DND-41 (cell line): Measurements from ENCODE around the gene SLC13A3.

ENCODE experiments used
- EZH2 ChIP-seq: IDR thresholded peaks from 3 replicates; pipeline ENCODE4 v1.6.1; 2012; ENCODE audit warnings: borderline replicate concordance, low read depth, mild to moderate bottlenecking, moderate library complexity, low read length, inconsistent platforms; ENCODE audit not compliant: severe bottlenecking
- TF ChIP-seq, protein P1 (sequence below): IDR thresholded peaks from 2 replicates; pipeline ENCODE4 v1.5.1; 2012; ENCODE audit warnings: borderline replicate concordance, low read length, moderate library complexity, mild to moderate bottlenecking; ENCODE audit not compliant: poor library complexity, severe bottlenecking; ENCODE audit errors: extremely low read depth

DNA sequence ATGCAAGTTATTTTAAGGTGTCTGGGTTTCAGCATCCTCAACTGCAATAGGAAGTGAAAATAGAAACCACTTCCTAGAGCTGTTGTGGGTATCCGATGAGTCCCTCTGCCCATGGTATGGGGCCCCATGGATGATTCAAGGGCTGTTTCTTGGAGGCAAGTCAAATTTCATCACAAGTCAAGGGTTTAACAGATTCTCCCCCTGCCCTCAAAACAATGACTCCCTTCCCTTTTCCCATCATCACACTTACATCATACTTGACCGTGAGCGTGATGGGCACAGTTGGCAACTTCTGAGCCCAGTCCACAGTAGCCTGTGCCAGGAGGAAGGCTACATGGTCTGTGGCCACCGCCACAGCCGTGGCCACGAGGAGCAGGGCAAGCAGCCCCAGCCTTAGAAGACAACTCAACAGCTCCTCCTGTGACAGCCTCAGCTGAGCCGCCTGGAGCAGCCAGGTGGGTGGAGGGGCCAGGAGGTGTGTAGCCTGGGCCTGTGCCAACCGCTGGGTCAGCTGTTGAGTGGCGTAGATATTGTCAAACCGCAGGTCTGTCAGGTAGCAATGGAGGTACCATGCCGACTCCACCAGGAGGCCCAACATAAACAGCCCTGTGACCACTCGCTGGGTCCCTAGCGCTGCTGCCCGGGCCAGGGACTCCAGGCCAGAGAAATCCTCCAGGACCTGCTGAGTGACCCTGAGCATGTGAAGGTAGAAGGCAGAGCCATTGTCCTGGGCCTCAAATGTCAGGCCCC is 106.0 kb downstream of the SLC13A3 start:
- TF ChIP-seq, protein P1, sequence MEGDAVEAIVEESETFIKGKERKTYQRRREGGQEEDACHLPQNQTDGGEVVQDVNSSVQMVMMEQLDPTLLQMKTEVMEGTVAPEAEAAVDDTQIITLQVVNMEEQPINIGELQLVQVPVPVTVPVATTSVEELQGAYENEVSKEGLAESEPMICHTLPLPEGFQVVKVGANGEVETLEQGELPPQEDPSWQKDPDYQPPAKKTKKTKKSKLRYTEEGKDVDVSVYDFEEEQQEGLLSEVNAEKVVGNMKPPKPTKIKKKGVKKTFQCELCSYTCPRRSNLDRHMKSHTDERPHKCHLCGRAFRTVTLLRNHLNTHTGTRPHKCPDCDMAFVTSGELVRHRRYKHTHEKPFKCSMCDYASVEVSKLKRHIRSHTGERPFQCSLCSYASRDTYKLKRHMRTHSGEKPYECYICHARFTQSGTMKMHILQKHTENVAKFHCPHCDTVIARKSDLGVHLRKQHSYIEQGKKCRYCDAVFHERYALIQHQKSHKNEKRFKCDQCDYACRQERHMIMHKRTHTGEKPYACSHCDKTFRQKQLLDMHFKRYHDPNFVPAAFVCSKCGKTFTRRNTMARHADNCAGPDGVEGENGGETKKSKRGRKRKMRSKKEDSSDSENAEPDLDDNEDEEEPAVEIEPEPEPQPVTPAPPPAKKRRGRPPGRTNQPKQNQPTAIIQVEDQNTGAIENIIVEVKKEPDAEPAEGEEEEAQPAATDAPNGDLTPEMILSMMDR: no peak
- TF ChIP-seq EZH2: no peak
